GM13977 (cell line): ENCODE data around the gene RPS15A.
A peak's percentile ranks its signal among the peaks of the same experiment; 100 is the strongest.
"Not testable (repeated sequence)": the region's sequence is repeated elsewhere in the genome, so short reads cannot be mapped to it uniquely, and the experiment has no call there.

Experiments used
- DNase-seq: peaks from one replicate; pipeline ENCODE4 v3.0.0; 2012; ENCODE audit warnings: low spot score
- CTCF ChIP-seq: IDR thresholded peaks from 2 replicates; pipeline ENCODE4 v1.5.1; 2012; ENCODE audit warnings: mild to moderate bottlenecking, control low read depth; ENCODE audit not compliant: insufficient read depth; ENCODE audit errors: extremely low read depth, missing control alignments
- in situ Hi-C: fragments of 300-500 bp; cut with MboI; formaldehyde crosslinking; loops from one replicate; pipeline ENCODE4 v1.12.0; 2022; ENCODE audit warnings: low sequenced_read_pairs, low pct_unique_long_range_greater_than_20kb, mixed read lengths, inconsistent platforms; ENCODE audit not compliant: unreplicated experiment

RPS15A gene

GRCh38 chr16:18759598-18760520 lies 30.3 kb downstream of the RPS15A start:
- DNase-seq, in situ Hi-C loops: not testable (repeated sequence)
- TF ChIP-seq CTCF: peak; percentile 53

GRCh38 chr16:18757960-18758660 lies 32.0 kb downstream of the RPS15A start:
- DNase-seq, in situ Hi-C loops: not testable (repeated sequence)

- DNase-seq, in situ Hi-C loops: not testable (repeated sequence)
Observed at GRCh38 chr16:18756639-18757038, 33.5 kb downstream of the RPS15A start.

- in situ Hi-C loops, DNase-seq: not testable (repeated sequence)
Observed at GRCh38 chr16:18742870-18743269, 47.3 kb downstream of the RPS15A start.

GRCh38 chr16:18740027-18740426 lies 50.1 kb downstream of the RPS15A start:
- in situ Hi-C loops, DNase-seq: not testable (repeated sequence)

- DNase-seq, in situ Hi-C loops: not testable (repeated sequence)
Observed at GRCh38 chr16:18738768-18739167, 51.4 kb downstream of the RPS15A start.

GRCh38 chr16:18734279-18734678 lies 55.9 kb downstream of the RPS15A start:
- in situ Hi-C loops, DNase-seq: not testable (repeated sequence)
